RWPE2 (cell line): ENCODE measurements around the gene LNP1.
"Not testable (repeated sequence)": the region's sequence is repeated elsewhere in the genome, so short reads cannot be mapped to it uniquely, and the experiment has no call there.

Experiments
- ATAC-seq: fragments of 200-7000 bp; cut with Tn5 transposase; 3 replicates; pipeline ENCODE4 v1.9.1; 2021; ENCODE audit warnings: low read depth
- DNase-seq: peaks from one replicate; pipeline ENCODE4 v3.0.0-alpha.2; 2020; ENCODE audit warnings: low spot score
- H3K27ac ChIP-seq: fragments of 450-650 bp; 2 replicates; pipeline ENCODE4 v1.5.1; 2017; ENCODE audit warnings: mild to moderate bottlenecking; ENCODE audit not compliant: poor library complexity, severe bottlenecking
- H3K27me3 ChIP-seq: fragments of 250-450 bp; sonication (Bioruptor Pico); 2 replicates; pipeline ENCODE4 v1.5.1; 2021; ENCODE audit warnings: mild to moderate bottlenecking, moderate library complexity; ENCODE audit not compliant: insufficient read depth, poor library complexity, severe bottlenecking
- H3K36me3 ChIP-seq: fragments of 250-450 bp; sonication (Bioruptor Pico); 2 replicates; pipeline ENCODE4 v1.5.1; 2020; ENCODE audit warnings: low read depth, mild to moderate bottlenecking, moderate library complexity
- H3K4me1 ChIP-seq: fragments of 250-450 bp; sonication (Bioruptor Pico); 2 replicates; pipeline ENCODE4 v1.5.1; 2021; ENCODE audit warnings: mild to moderate bottlenecking, moderate library complexity; ENCODE audit not compliant: insufficient read depth, poor library complexity, severe bottlenecking
- H3K4me3 ChIP-seq: fragments of 250-450 bp; sonication (Bioruptor Pico); 2 replicates; pipeline ENCODE4 v1.5.1; 2021; ENCODE audit warnings: mild to moderate bottlenecking, moderate library complexity; ENCODE audit not compliant: severe bottlenecking
- H3K9me3 ChIP-seq: fragments of 250-450 bp; sonication (Bioruptor Pico); 2 replicates; pipeline ENCODE4 v1.5.1; 2021; ENCODE audit warnings: mild to moderate bottlenecking, moderate library complexity; ENCODE audit not compliant: severe bottlenecking
- CTCF ChIP-seq: fragments of 450-650 bp; IDR thresholded peaks from one replicate; pipeline ENCODE4 v1.5.1; 2017; ENCODE audit warnings: mild to moderate bottlenecking, moderate library complexity; ENCODE audit not compliant: poor library complexity, severe bottlenecking

Gene LNP1

GRCh38 chr3:100467133-100467532 lies 65.8 kb downstream of the LNP1 start:
- no peaks in the 10 kb centered on the region for H3K4me1 ChIP-seq
- TF ChIP-seq CTCF: no peak
- H3K36me3 ChIP-seq: no peaks in the 10 kb centered on the region
- ATAC-seq: no peak
- H3K27ac ChIP-seq: no peak overlapping the region
- no peak for DNase-seq
- H3K4me3 ChIP-seq: no peak overlapping the region
- H3K27me3 ChIP-seq: no peaks in the 10 kb centered on the region
- H3K9me3 ChIP-seq: no peaks in the 10 kb centered on the region

- Histone ChIP-seq H3K36me3 (no peaks in the 10 kb centered on the region), H3K9me3 (no peaks in the 10 kb centered on the region), H3K27ac (no peak overlapping the region), H3K4me1 (no peaks in the 10 kb centered on the region), H3K4me3 (no peak overlapping the region), H3K27me3 (no peaks in the 10 kb centered on the region)
- DNase-seq: no peak
- TF ChIP-seq CTCF: no peak
- ATAC-seq: no peak
Measured at GRCh38 chr3:100468676-100469075, 67.3 kb downstream of the LNP1 start.

GRCh38 chr3:100470951-100471350 lies 69.6 kb downstream of the LNP1 start:
- Histone ChIP-seq H3K27me3 (no peaks in the 10 kb centered on the region), H3K4me1 (no peaks in the 10 kb centered on the region), H3K27ac (no peak overlapping the region), H3K9me3 (no peaks in the 10 kb centered on the region), H3K4me3 (no peak overlapping the region), H3K36me3 (no peaks in the 10 kb centered on the region)
- TF ChIP-seq CTCF: no peak
- no peak for DNase-seq
- ATAC-seq: no peak

- Histone ChIP-seq H3K9me3 (no peaks in the 10 kb centered on the region), H3K4me1 (no peaks in the 10 kb centered on the region), H3K27me3 (no peaks in the 10 kb centered on the region), H3K36me3 (no peaks in the 10 kb centered on the region), H3K4me3 (no peak overlapping the region), H3K27ac (no peak overlapping the region)
- ATAC-seq (no peak), DNase-seq (no peak)
- TF ChIP-seq CTCF: no peak
Measured at GRCh38 chr3:100471444-100471843, 70.1 kb downstream of the LNP1 start.

GRCh38 chr3:100477851-100478360 lies 76.6 kb downstream of the LNP1 start:
- not testable (repeated sequence) for DNase-seq, H3K4me3 ChIP-seq, H3K9me3 ChIP-seq, ATAC-seq, H3K27ac ChIP-seq, H3K36me3 ChIP-seq, H3K4me1 ChIP-seq, H3K27me3 ChIP-seq

- not testable (repeated sequence) for DNase-seq, H3K9me3 ChIP-seq, ATAC-seq, H3K36me3 ChIP-seq, H3K4me3 ChIP-seq, H3K27ac ChIP-seq, H3K4me1 ChIP-seq, H3K27me3 ChIP-seq
Measured at GRCh38 chr3:100478521-100478920, 77.2 kb downstream of the LNP1 start.
